HepG2 (cell line): ENCODE data around the gene PCIF1. TPM values are rescaled to one million over a fixed set of nuclear protein-coding genes. Genes with fewer than 3 reads are reported as not detected.
A peak's percentile ranks its signal among the peaks of the same experiment; 100 is the strongest.

Experiments
- CBFB ChIP-seq: sonication (generic); formaldehyde crosslinking; IDR thresholded peaks from 2 replicates; pipeline ENCODE4 v1.4.0; 2020; ENCODE audit warnings: missing genetic modification reagents
- DNMT1 ChIP-seq: sonication (generic); formaldehyde crosslinking; IDR thresholded peaks from 2 replicates; pipeline ENCODE4 v1.5.1; 2020; ENCODE audit warnings: mild to moderate bottlenecking, missing genetic modification reagents
- HMGXB3 ChIP-seq: sonication (generic); formaldehyde crosslinking; IDR thresholded peaks from 2 replicates; pipeline ENCODE4 v1.4.0; 2020; ENCODE audit warnings: missing genetic modification reagents, borderline replicate concordance
- NFIC ChIP-seq: IDR thresholded peaks from 2 replicates; pipeline ENCODE4 v1.6.1; 2012; ENCODE audit warnings: mild to moderate bottlenecking, low read length, inconsistent platforms
- RNF219 ChIP-seq: sonication (generic); formaldehyde crosslinking; IDR thresholded peaks from 2 replicates; pipeline ENCODE4 v1.5.0; 2020; ENCODE audit warnings: mild to moderate bottlenecking, missing genetic modification reagents
- THYN1 ChIP-seq: sonication (generic); formaldehyde crosslinking; IDR thresholded peaks from 2 replicates; pipeline ENCODE4 v1.8.1; 2023; ENCODE audit warnings: low read depth, mild to moderate bottlenecking, moderate library complexity, missing genetic modification reagents, borderline replicate concordance
- U2AF2 ChIP-seq: fragments of 200-400 bp; formaldehyde crosslinking; IDR thresholded peaks from 2 replicates; pipeline ENCODE4 v1.6.1; 2017; ENCODE audit warnings: low read depth, mild to moderate bottlenecking, low read length
- ZBED4 ChIP-seq: sonication (generic); formaldehyde crosslinking; IDR thresholded peaks from 2 replicates; pipeline ENCODE4 v1.4.0; 2020; ENCODE audit warnings: missing genetic modification reagents, borderline replicate concordance
- ZNF333 ChIP-seq: sonication (generic); formaldehyde crosslinking; IDR thresholded peaks from 2 replicates; pipeline ENCODE4 v1.4.0; 2020; ENCODE audit warnings: mild to moderate bottlenecking, missing genetic modification reagents, borderline replicate concordance
- ZNF7 ChIP-seq: IDR thresholded peaks from 2 replicates; pipeline ENCODE4 v1.6.1; 2016; ENCODE audit warnings: missing biosample characterization, missing genetic modification reagents
- polyA plus RNA-seq, 8 experiments: library from polyadenylated mRNA; depleted of rRNA in 3 of 8; stranded (reverse) in 7 of 8; unstranded in 1 of 8; fragments of >200 nt; fragmentation: Illumina TruSeq in 4 of 8; extraction: Trizol in 4 of 8; gene quantifications; 2 replicates each; pipeline versions ENCODE4 v1.2.1 to v1.2.3, GENCODE V29; 2011 to 2016; ENCODE audit warnings: low read depth in 4 of 8, missing spikeins in 1 of 8, mixed read lengths in 1 of 8; ENCODE audit not compliant: insufficient read depth in 1 of 8
- total RNA-seq, 5 experiments: library from RNA; depleted of rRNA; stranded (reverse); fragments of >200 nt; fragmentation: Illumina TruSeq; extraction: Trizol; gene quantifications; 2 replicates each; pipeline ENCODE4 v1.2.3, GENCODE V29; 2016; ENCODE audit warnings: low read depth in 1 of 5
- TF ChIP-seq, protein P1 (sequence below): sonication (generic); formaldehyde crosslinking; IDR thresholded peaks from 2 replicates; pipeline ENCODE4 v1.4.0; 2020; ENCODE audit warnings: missing genetic modification reagents

The PCIF1 gene
- total and polyA plus RNA-seq, 2 of the 13 experiments (the other 11 are each of a cell fraction or from before 2014, with no cell fraction given): 20.9 to 24.4 TPM

GRCh38 chr20:45946149-45946970 lies 11.9 kb downstream of the PCIF1 start (continued):
- TF ChIP-seq HMGXB3 (CRISPR knock-in tag) (peak; percentile 95), CBFB (peak; percentile 88), THYN1 (CRISPR knock-in tag) (no peak), DNMT1 (CRISPR knock-in tag) (peak; percentile 17; the same call in 1 of the 2 replicates), ZNF7 (CRISPR knock-in tag) (0 out of 2 replicates have a peak, but pooled peaks have one; percentile 24), NFIC (no peak), U2AF2 (no peak), ZBED4 (CRISPR knock-in tag) (peak; percentile 76; the same call in 1 of the 2 replicates), RNF219 (CRISPR knock-in tag) (no peak), ZNF333 (CRISPR knock-in tag) (peak; percentile 89)
- TF ChIP-seq, protein P1, sequence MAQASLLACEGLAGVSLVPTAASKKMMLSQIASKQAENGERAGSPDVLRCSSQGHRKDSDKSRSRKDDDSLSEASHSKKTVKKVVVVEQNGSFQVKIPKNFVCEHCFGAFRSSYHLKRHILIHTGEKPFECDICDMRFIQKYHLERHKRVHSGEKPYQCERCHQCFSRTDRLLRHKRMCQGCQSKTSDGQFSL (CRISPR knock-in tag): peak; percentile 51; the same call in 1 of the 2 replicates
